ENCODE measurements around the gene GRAMD1B. TPM values are rescaled to one million over a fixed set of nuclear protein-coding genes. Genes with fewer than 3 reads are reported as not detected.

GRAMD1B gene
- total RNA-seq, 4 donors from 2014 or later, result 5.1 to 10.5 (median 8.4) TPM

- TF ChIP-seq CTCF (IDR thresholded peaks at IDR 0.05; ENCODE audit: low read depth), result no peak
Observed at GRCh38 chr11:123587559-123587958, 157.5 kb downstream of the GRAMD1B start.

DNA sequence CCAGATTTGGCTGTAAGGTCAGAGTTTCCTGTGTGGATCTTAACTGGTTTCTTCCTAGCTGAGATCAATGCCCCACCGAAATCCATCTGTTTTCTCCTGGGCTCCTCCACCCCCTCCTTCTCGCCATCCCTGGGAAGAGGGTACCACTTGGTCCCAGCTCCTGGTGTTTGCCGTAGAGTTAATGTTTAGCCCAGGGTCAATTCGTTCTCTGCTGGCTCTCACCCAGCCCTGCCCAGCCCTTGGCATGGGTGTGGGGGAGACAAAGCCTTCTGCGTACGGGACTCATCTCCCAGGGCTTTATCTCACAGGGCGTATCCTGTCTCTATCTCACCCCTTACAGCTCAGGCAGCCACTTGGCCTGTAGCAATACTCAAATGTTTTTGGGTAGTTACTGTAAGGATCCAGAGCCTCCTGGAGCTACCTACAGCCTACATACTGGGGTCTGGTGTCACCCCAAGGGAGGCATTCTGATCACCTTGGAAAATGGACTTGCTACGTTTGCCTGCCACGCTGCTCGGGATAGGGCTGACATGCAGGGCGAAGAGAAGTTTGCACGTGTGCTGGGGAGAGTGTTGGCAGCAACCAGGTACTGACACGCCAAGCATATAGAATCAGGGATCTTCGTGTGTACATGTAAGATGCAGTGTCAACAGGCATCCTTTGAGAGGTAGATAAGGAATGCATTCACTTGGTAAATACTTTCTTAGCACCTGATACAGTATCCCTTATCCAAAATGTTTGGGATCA lies 158.2 kb downstream of the GRAMD1B start:
- TF ChIP-seq CTCF (IDR thresholded peaks at IDR 0.05; ENCODE audit: low read depth), result no peak

GRCh38 chr11:123588864-123589262 lies 158.8 kb downstream of the GRAMD1B start:
- TF ChIP-seq CTCF (IDR thresholded peaks at IDR 0.05; ENCODE audit: low read depth), result no peak

- TF ChIP-seq CTCF (IDR thresholded peaks at IDR 0.05; ENCODE audit: low read depth), result no peak
Observed at GRCh38 chr11:123590296-123590912, 160.3 kb downstream of the GRAMD1B start.

DNA sequence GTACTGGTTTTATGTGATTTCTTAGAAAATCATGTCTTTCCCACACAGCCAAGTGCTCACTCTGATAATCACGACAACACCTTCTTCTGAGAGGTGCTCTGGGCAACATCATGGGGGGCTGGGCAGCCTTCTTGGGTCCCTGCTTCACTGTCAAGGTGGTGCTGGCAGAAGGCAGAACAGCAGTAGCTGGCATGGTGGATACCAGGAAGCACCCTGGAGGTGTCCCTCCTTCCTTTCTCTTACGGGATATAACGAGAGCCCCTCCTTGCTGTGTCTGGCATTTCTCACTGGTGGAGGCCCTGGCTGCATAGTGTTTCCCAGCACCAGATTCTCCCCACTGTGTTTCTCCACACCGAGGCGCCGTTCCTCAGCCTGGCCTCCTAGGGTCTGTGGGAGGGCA lies 163.5 kb downstream of the GRAMD1B start:
- TF ChIP-seq CTCF (IDR thresholded peaks at IDR 0.05; ENCODE audit: low read depth), result no peak

DNA sequence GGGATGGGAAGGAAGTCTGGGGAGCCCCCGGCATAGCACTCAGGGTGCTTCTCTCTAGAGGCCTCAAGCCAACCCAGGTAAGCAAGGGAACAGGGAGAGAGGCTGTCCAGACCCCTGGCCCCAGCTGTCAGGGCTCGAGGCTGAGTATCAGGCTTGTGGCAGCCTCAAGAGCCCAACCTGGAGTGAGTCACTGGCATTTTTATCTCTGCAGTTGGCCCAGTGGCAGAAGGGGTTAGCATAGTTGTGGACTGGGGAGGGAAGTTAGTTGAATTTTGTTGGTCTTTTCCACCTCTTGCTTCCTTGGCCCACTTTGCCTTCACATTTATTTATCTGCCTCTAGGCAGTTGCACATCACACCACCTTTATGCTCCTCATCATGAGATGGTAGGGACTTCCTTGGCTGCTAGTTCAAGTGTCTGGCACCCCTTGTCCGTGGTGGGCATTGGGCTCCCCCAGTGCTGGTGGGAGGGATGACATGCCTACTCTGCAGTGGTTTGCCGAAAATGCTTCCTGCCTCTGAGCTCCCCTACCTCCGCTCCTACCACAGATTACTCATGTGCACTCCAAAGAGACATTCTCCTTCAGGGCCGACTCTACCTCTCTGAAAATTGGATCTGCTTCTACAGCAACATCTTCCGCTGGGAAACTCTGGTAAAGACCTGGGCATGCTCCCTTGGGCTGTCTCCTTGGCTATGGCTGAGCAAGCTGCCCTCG lies 164.3 kb downstream of the GRAMD1B start:
- TF ChIP-seq CTCF (IDR thresholded peaks at IDR 0.05; ENCODE audit: low read depth), result no peak

DNA sequence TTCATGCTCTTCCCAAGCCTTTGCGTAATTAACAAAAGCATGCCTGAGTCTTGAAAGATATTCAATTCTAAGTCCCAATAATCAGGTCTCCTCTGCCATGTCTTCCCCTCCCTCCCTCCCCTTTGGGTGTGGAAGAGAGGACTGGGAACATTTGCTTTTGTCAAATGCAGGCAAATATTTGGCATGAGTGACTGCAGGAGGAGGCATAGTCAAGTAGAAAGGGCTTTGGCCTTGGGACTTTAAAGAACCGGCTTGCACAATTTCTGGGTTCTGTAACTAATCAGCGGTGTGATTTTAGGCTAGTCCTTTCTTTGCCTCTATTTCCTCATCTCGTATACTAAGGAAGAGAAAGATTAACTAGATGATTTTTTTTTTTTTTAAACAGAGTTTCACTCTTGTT lies 164.9 kb downstream of the GRAMD1B start:
- TF ChIP-seq CTCF (IDR thresholded peaks at IDR 0.05; ENCODE audit: low read depth), result no peak
